Endodermal cell (in vitro differentiated cells): ENCODE results near the gene SPAG17. TPM values are rescaled to one million over a fixed set of nuclear protein-coding genes. Genes with fewer than 3 reads are reported as not detected.

Experiments used
- DNase-seq: peaks from one replicate; pipeline ENCODE4 v3.0.0-alpha.2; 2017
- H3K27ac ChIP-seq: 2 replicates; pipeline ENCODE4 v1.5.1; 2013; ENCODE audit warnings: mild to moderate bottlenecking, low read depth, low read length, moderate library complexity
- H3K27me3 ChIP-seq: 2 replicates; pipeline ENCODE4 v1.6.1; 2013; ENCODE audit warnings: mild to moderate bottlenecking, low read length, moderate library complexity; ENCODE audit not compliant: insufficient read depth, control insufficient read depth, poor library complexity, severe bottlenecking
- H3K36me3 ChIP-seq: 2 replicates; pipeline ENCODE4 v1.7.0; 2013; ENCODE audit warnings: mild to moderate bottlenecking, low read length, moderate library complexity; ENCODE audit not compliant: control insufficient read depth, insufficient read depth
- H3K4me1 ChIP-seq: one replicate; pipeline ENCODE4 v1.7.0; 2013; ENCODE audit warnings: low read length; ENCODE audit not compliant: control insufficient read depth, insufficient read depth
- H3K4me3 ChIP-seq: 2 replicates; pipeline ENCODE4 v1.5.1; 2013; ENCODE audit warnings: mild to moderate bottlenecking, low read length, moderate library complexity
- H3K9ac ChIP-seq: 2 replicates; pipeline ENCODE4 v1.6.1; 2013; ENCODE audit warnings: mild to moderate bottlenecking, low read length, moderate library complexity; ENCODE audit not compliant: poor library complexity, severe bottlenecking; ENCODE audit errors: extremely low read depth
- H3K9me3 ChIP-seq: 2 replicates; pipeline ENCODE4 v1.6.1; 2013; ENCODE audit warnings: mild to moderate bottlenecking, low read length, moderate library complexity; ENCODE audit not compliant: control insufficient read depth
- H3K27ac Mint-ChIP-seq: 2 replicates; pipeline ENCODE4 v1.8.0; 2020; ENCODE audit warnings: mixed read lengths
- H3K27me3 Mint-ChIP-seq: 2 replicates; pipeline ENCODE4 v1.8.0; 2021; ENCODE audit warnings: mild to moderate bottlenecking, mixed read lengths; ENCODE audit not compliant: insufficient read depth
- H3K36me3 Mint-ChIP-seq: 2 replicates; pipeline ENCODE4 v1.8.0; 2020; ENCODE audit warnings: low read depth, mixed read lengths
- H3K4me1 Mint-ChIP-seq: 2 replicates; pipeline ENCODE4 v1.8.0; 2020; ENCODE audit warnings: mixed read lengths
- H3K4me3 Mint-ChIP-seq: 2 replicates; pipeline ENCODE4 v1.8.0; 2020; ENCODE audit warnings: mild to moderate bottlenecking, moderate library complexity, mixed read lengths
- H3K9me3 Mint-ChIP-seq: 2 replicates; pipeline ENCODE4 v1.8.0; 2020; ENCODE audit warnings: mild to moderate bottlenecking, mixed read lengths
- WGBS, 2 experiments: methylation state at CpG; one replicate each; pipeline versions ENCODE4 v1.1.5 to v1.1.7; 2013; ENCODE audit warnings: missing lambda C conversion rate in 2 of 2, mixed read lengths in 1 of 2; ENCODE audit not compliant: insufficient coverage in 1 of 2, insufficient read length in 1 of 2; 5-methylcytosine and 5-hydroxymethylcytosine counted together
- total RNA-seq, 2 donors: library from RNA; stranded (reverse); fragmentation: NEBNext Ultra II Directional in 1 of 2; extraction: Animal tissue kit (Norgen Biotek cat#: 25700) in 1 of 2; gene quantifications; 2 replicates in 1 of 2; 3 replicates in 1 of 2; pipeline ENCODE4 v1.2.1, GENCODE V29; 2021
- TF ChIP-seq, protein P1 (sequence below): fragments of 200-600 bp; sonication (generic); conservative IDR thresholded peaks from 2 replicates; pipeline ENCODE4 v1.5.0; 2021; ENCODE audit warnings: antibody characterized with exemption, mild to moderate bottlenecking

The SPAG17 gene
- total RNA-seq, 2 donors from 2014 or later: 5.0 to 6.3 TPM

DNA sequence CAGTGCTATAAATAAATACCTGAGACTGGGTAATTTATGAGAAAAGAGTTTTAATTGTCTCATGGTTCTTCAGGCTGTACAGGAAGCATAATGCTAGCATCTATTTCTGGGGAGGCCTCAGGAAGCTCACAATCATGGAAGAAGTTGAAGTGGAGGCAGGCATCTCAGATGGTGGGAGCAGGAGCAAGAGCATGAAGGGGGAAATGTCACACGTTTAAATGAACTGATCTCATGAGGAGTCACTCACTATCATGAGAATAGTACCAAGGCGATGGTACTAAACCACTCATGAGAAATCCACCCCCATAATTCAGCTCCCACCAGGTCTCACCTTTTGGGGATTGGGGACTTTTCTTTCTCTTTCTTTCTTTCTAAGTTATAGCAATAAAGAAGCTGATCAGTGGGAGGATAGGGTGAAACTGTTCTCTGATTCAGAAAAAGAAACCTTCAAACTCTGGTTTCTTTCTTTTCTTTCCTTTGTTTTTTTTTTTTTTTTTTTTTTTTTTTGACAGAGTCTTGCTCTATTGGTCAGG, 17.1 kb upstream of the SPAG17 start:
- DNase-seq: no peak
- no peak overlapping the region for H3K27ac Mint-ChIP-seq
- no peaks in the 10 kb centered on the region for H3K4me1 Mint-ChIP-seq

DNA sequence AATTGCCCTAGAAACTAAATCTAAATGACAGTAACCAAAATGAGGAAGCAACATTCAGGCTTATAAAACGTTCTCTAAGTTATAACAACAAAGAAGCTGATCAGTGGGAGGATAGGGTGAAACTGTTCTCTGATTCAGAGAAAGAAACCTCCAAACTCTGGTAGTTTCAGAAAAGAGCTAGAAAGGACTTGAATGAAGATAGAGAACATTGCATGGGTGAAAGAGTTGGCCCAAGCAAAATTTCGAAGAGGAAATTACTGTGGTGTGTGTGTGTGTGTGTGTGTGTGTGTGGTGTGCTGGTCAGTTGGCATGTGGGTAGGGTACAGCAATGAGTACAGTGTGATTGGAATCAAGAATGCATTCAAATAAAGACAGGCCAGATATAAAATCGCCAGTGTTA, 16.5 kb upstream of the SPAG17 start:
- Histone ChIP-seq H3K36me3 (no peaks in the 10 kb centered on the region), H3K4me3 (no peak overlapping the region), H3K4me1 (no peaks in the 10 kb centered on the region), H3K27ac (no peak overlapping the region), H3K9me3 (no peaks in the 10 kb centered on the region), H3K27me3 (no peaks in the 10 kb centered on the region), H3K9ac (no peak overlapping the region)
- H3K27me3 Mint-ChIP-seq: peaks cover 2% of the 10 kb centered on the region
- H3K27ac Mint-ChIP-seq: no peak overlapping the region
- TF ChIP-seq, protein P1, sequence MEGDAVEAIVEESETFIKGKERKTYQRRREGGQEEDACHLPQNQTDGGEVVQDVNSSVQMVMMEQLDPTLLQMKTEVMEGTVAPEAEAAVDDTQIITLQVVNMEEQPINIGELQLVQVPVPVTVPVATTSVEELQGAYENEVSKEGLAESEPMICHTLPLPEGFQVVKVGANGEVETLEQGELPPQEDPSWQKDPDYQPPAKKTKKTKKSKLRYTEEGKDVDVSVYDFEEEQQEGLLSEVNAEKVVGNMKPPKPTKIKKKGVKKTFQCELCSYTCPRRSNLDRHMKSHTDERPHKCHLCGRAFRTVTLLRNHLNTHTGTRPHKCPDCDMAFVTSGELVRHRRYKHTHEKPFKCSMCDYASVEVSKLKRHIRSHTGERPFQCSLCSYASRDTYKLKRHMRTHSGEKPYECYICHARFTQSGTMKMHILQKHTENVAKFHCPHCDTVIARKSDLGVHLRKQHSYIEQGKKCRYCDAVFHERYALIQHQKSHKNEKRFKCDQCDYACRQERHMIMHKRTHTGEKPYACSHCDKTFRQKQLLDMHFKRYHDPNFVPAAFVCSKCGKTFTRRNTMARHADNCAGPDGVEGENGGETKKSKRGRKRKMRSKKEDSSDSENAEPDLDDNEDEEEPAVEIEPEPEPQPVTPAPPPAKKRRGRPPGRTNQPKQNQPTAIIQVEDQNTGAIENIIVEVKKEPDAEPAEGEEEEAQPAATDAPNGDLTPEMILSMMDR: no peak
- DNase-seq: no peak
- H3K4me3 Mint-ChIP-seq: no peak overlapping the region
- WGBS, 2 experiments: 76 to 88% methylated on average over 2 to 3 of the region's 3 CpGs
- H3K36me3 Mint-ChIP-seq: no peaks in the 10 kb centered on the region
- no peaks in the 10 kb centered on the region for H3K4me1 Mint-ChIP-seq
- no peaks in the 10 kb centered on the region for H3K9me3 Mint-ChIP-seq

More for the DNA sequence above, 17.1 kb upstream of the SPAG17 start:
- WGBS, 2 experiments: 77% methylated on average over 2 of the region's 2 CpGs; no CpG with 5 or more reads in 1 of the 2 experiments
- Mint-ChIP-seq H3K9me3 (no peaks in the 10 kb centered on the region), H3K4me3 (no peak overlapping the region), H3K36me3 (no peaks in the 10 kb centered on the region), H3K27me3 (no peaks in the 10 kb centered on the region)
- Histone ChIP-seq H3K9ac (no peak overlapping the region), H3K27ac (no peak overlapping the region), H3K4me1 (no peaks in the 10 kb centered on the region), H3K4me3 (no peak overlapping the region), H3K9me3 (no peaks in the 10 kb centered on the region), H3K36me3 (no peaks in the 10 kb centered on the region), H3K27me3 (no peaks in the 10 kb centered on the region)
- TF ChIP-seq, protein P1: no peak

DNA sequence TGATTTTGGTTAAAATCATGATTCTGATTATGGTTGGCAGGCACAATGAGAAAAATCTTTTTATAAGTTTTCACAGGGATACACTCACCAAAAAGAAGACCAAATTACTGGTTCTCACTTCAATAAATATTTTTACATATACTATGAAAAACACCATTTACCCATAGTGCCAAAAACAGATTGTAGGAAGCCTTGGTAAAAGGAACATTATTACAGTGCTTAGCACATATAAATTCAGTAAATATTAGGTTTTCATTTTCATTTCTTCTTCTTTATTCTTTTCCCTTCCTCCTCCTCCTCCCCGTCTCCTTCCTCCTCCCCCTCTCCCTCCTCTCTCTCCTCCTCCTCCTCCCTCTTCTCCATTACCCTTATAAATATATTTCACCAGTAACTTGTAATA, 15.8 kb upstream of the SPAG17 start:
- TF ChIP-seq, protein P1: no peak
- H3K4me1 Mint-ChIP-seq: no peaks in the 10 kb centered on the region
- H3K27me3 Mint-ChIP-seq: peaks cover 2% of the 10 kb centered on the region
- WGBS, 2 experiments: 90 to 100% methylated on average over 1 of the region's 1 CpG
- Histone ChIP-seq H3K36me3 (no peaks in the 10 kb centered on the region), H3K27ac (no peak overlapping the region), H3K27me3 (no peaks in the 10 kb centered on the region), H3K9ac (no peak overlapping the region), H3K4me3 (no peak overlapping the region), H3K4me1 (no peaks in the 10 kb centered on the region), H3K9me3 (no peaks in the 10 kb centered on the region)
- H3K27ac Mint-ChIP-seq: no peak overlapping the region
- H3K9me3 Mint-ChIP-seq: no peaks in the 10 kb centered on the region
- no peak overlapping the region for H3K4me3 Mint-ChIP-seq
- no peaks in the 10 kb centered on the region for H3K36me3 Mint-ChIP-seq
- DNase-seq: no peak
